K562 (cell line): ENCODE measurements around the gene RFX3.

Source experiments
- ATF7 ChIP-seq: fragments of 450-650 bp; IDR thresholded peaks from 2 replicates; pipeline ENCODE4 v1.7.1; 2014; ENCODE audit warnings: mild to moderate bottlenecking, moderate library complexity
- TF ChIP-seq, protein P1 (sequence below): sonication (generic); formaldehyde crosslinking; IDR thresholded peaks from 2 replicates; pipeline ENCODE4 v1.8.1; 2023; ENCODE audit warnings: mild to moderate bottlenecking, missing genetic modification reagents

DNA sequence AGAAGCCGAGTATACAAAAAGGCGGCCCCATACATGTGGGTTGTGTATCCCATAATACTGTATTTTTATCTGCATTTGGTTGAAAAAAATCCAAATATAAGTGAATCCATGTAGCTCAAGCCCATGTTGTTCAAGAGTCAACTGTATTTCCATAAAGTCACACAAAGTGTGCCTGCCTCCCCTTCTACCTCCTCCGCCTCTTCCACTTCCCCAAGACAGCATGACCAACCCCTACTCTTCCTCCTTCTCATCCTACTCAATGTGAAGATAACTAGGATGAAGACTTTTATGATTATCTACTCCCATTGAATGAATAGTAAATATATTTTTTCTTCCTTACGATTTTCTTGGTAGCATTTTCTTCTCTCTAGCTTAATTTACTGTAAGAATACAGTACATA is 92.7 kb downstream of the RFX3 start:
- TF ChIP-seq ATF7 = no peak
- TF ChIP-seq, protein P1, sequence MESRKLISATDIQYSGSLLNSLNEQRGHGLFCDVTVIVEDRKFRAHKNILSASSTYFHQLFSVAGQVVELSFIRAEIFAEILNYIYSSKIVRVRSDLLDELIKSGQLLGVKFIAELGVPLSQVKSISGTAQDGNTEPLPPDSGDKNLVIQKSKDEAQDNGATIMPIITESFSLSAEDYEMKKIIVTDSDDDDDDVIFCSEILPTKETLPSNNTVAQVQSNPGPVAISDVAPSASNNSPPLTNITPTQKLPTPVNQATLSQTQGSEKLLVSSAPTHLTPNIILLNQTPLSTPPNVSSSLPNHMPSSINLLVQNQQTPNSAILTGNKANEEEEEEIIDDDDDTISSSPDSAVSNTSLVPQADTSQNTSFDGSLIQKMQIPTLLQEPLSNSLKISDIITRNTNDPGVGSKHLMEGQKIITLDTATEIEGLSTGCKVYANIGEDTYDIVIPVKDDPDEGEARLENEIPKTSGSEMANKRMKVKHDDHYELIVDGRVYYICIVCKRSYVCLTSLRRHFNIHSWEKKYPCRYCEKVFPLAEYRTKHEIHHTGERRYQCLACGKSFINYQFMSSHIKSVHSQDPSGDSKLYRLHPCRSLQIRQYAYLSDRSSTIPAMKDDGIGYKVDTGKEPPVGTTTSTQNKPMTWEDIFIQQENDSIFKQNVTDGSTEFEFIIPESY (CRISPR knock-in tag) = no peak
